ENCODE measurements around the gene CNNM3. TPM values are rescaled to one million over a fixed set of nuclear protein-coding genes. Genes with fewer than 3 reads are reported as not detected.

Gene CNNM3
- total RNA-seq, 1 donor from 2014 or later = 17.1 TPM

DNA sequence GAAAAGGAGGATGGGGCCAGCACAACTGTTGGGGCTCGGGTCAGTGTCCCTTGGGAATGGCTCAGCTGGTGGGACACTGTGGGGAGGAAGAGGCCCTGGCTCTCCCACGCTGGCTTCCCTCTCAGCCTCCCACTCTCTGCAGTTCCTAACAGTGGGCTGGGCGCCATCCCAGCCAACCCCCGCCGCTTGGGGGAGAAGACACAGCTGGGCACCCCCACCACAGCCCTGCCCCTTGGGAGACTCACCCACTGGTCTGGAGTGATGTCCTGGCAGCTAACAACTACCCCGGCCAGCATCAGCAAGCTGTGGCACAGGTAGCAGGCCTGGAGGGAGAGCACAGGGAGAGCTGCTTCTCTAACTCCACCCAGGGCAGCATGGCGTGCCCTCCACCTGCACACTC, 62.1 kb downstream of the CNNM3 start:
- no peak for DNase-seq

DNA sequence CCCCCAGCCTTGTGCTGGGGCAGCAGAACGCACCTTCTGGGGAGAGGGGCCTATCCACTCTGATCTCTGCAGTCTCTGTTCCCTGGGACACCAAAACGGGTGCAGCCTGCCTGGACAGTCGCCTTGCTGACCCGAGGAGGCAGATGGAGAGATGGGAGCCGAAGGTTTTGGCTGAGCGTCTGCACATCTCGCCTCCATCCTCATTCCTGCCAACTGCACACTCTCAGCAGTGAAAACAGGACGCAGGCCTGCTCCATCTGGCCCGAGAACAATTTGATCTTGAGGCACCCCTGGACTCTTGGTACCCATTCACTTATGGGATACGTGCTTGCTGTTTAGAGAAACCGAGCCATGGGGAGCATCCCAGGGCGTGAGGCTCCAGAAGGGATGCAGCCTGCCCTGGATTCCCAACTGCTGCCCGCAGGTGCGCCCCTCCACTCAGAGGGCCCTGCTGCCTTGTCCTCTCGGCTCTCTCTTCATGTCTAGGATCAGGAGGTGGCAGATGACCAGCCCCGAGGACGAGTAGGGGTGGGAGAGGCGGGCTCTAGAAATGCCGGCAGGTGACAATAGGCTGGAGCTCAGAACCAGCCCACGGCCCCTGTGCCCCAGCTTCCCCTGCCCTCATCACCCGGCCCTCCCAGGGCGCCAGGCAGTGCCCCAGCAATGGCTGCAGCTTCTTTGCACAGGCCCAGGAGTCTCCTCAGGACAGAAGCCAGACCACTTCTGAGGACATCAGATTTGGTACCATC, 62.9 kb downstream of the CNNM3 start:
- DNase-seq = no peak

DNA sequence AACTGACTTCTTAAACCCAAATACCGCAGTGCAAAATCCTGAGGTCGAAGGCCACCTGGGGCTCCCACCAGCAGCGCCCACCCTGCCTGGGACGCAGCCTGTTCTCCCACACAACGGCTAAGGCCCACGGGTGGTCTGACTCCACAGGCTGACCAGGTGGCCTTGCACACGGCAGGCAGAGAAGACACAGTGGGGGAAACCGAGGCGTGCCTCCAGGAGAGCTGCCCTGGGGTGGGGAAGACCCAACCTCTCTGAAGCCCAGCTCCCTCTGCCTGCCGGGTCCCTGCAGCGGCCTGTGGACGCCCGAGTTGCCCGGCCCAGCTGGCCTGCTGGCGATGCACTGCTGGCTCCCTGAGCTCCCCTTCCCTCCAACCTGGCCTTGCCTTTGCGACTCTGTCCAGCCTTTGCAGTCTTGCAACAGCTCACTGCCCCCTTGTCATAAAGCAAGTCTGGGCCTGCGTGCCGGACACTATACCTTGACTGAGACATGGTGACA, 63.5 kb downstream of the CNNM3 start:
- DNase-seq = no peak

DNA sequence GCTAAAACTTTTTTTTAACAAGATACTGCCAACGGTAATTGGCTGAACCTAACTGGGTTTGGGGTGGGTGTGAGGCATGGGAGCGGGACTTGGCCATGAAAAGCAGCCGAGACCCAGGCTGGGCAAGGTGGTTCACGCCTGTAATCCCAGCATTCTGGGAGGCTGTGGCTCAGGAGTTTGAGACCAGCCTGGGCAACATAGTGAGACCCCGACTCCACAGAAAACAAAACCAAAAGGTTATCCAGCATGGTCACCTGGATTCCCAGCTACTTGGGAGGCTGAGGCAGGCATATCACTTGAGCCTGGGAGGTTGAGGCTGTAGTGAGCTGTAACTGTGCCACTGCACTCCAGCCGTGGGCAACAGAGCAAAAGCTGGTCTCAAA, 64.8 kb downstream of the CNNM3 start:
- no peak for DNase-seq

DNA sequence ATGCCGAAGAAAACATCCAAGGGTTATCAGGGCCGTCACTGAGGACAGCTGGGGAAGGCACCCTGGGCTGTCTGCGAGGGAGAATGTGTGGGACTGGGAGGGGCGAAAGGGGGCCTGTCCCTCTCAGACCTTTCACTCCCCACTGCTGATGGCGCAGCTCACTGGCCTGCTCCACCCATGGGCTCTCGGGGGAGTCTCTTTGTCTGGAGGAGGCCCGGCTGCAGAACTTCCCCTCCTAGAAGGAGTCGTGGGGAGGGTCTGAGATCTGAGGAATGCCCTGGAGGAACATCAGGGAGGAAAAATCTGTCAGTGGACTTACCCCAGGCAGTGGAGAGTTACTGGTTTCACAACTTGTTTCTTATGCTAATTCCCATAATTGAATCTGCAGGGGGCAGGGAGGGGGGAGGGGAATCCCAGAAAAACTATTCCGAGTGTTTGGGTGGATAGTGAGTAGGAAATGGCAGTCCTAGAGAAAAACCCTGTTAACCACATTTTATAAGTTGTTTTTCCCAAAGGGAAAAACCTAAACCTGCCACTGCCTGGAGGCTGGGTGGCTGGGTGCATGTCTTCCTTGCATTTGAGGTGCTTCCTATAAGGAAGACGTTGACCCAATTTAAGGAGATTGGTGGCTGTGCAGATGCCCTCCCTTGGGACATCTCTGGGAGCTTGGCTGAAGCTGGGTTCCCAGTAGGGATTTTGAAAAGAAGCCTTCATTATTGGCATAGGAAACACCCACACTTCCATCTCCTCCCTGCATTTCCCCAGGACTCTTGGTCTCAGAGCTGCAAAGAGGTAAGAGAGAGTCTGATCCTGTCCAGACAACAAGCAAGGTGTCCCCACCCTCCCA, 65.5 kb downstream of the CNNM3 start:
- DNase-seq = no peak

DNA sequence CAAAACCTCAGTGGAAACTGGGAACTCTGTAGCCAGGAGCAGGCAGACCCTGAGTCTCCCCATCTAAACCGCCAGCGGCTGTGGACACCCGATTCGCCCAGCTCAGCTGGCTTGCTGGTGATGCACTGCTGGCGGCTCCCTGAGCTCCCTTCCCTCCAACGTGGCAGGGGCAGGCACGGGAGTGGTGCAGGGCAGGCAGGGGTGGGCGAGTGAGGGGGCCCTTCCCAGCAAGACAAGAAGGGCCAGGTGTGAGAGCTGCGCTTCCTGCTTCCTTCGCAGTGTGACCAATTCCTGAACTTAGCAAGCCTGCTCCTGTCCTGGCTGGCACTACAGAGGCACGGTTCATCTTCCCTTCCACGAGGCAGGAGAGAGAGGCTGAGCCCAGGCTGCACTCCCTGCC, 66.2 kb downstream of the CNNM3 start:
- peak; percentile 45 for DNase-seq

DNA sequence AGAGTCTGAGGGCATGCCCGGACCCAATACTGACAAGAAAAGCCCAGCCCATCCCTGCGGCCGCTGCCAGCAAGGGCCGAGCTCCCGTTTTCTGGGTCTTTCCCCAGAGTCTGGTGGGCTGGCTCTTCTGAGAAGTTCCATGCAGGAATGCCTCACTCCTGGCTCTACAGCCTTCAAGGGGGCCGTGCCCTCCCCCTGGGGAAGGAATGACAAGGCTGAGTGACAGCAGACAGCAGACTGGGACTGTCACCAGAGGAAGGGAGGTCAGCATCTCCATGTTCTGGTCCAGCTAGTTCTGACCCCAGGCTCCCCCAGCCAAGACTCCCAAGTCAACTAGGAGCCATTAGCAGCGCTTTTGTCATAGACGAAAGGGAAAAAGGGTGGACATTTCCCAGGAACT, 66.8 kb downstream of the CNNM3 start:
- no peak for DNase-seq

DNA sequence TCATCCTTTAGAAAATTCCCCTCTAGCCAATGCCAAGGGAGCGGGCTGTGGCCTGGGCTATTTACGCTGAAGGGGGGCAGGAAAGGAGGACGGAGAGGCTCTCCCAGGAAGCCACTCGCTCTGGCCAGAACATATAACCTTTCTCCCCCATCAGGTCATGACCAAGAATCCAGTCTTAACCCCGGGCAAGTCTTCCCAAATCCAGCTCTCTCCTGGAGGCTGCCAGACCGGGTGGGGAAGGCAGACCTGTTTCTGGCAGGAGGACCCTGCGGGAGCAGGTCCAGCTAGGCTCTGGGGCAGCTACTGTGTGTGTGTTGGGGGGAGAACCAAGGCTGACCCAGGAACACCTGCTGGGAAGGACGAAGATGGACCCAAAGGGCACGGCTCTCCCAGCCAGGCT, 67.2 kb downstream of the CNNM3 start:
- no peak for DNase-seq

Small RNA genes within 50 kb of the gene (small RNA-seq; reads per million reads assigned to genes)
- gene MIR3127 (ENCODE audit: low replicate concordance) = 0.29 reads per million, percentile 50 among the genes with 10 or more reads in this experiment

Other genes starting within 250 kb of the CNNM3 start
- 45.2 TPM for gene KANSL3, start 178.0 kb upstream of the CNNM3 start, total RNA-seq
- under 0.01 TPM for gene FER1L5, start 173.5 kb upstream of the CNNM3 start, total RNA-seq
- gene LMAN2L, start 76.2 kb upstream of the CNNM3 start, total RNA-seq = 41.5 TPM
- 39.2 TPM for gene CNNM4, start 55.4 kb upstream of the CNNM3 start, total RNA-seq
- gene ANKRD23, start 27.8 kb downstream of the CNNM3 start, total RNA-seq = 96.8 TPM
- 12.0 TPM for gene ANKRD39, start 41.7 kb downstream of the CNNM3 start, total RNA-seq
- gene SEMA4C, start 53.8 kb downstream of the CNNM3 start, total RNA-seq = 52.2 TPM
- gene FAM178B, start 170.3 kb downstream of the CNNM3 start, total RNA-seq = not detected

Measured in tongue (tissue), 3 donors.